IMR-90 (cell line): ENCODE measurements around the gene CERK.

Experiments
- BHLHE40 ChIP-seq: fragments of 150-350 bp; IDR thresholded peaks from 2 replicates; pipeline ENCODE4 v1.6.1; 2016; ENCODE audit warnings: mild to moderate bottlenecking, low read depth, low read length
- CEBPB ChIP-seq: IDR thresholded peaks from 2 replicates; pipeline ENCODE4 v1.6.1; 2012; ENCODE audit warnings: low read depth, low read length, improper control_type of control experiment
- CHD1 ChIP-seq: IDR thresholded peaks from 2 replicates; pipeline ENCODE4 v1.6.1; 2012; ENCODE audit warnings: low read depth, low read length, improper control_type of control experiment
- FOS ChIP-seq: fragments of 150-350 bp; IDR thresholded peaks from 2 replicates; pipeline ENCODE4 v1.6.1; 2016; ENCODE audit warnings: low read depth, low read length
- MAZ ChIP-seq: IDR thresholded peaks from 2 replicates; pipeline ENCODE4 v1.6.1; 2012; ENCODE audit warnings: low read depth, mild to moderate bottlenecking, low read length, improper control_type of control experiment, moderate library complexity, borderline replicate concordance
- MXI1 ChIP-seq: IDR thresholded peaks from 2 replicates; pipeline ENCODE4 v1.6.1; 2012; ENCODE audit warnings: low read depth, mild to moderate bottlenecking, low read length, moderate library complexity, borderline replicate concordance
- NFE2L2 ChIP-seq: fragments of 150-350 bp; IDR thresholded peaks from 2 replicates; pipeline ENCODE4 v1.6.1; 2016; ENCODE audit warnings: low read depth, mild to moderate bottlenecking, low read length
- POLR2A ChIP-seq: IDR thresholded peaks from 2 replicates; pipeline ENCODE4 v1.6.1; 2012; ENCODE audit warnings: mild to moderate bottlenecking, low read depth, low read length
- RAD21 ChIP-seq: IDR thresholded peaks from 2 replicates; pipeline ENCODE4 v1.6.1; 2012; ENCODE audit warnings: low read length, improper control_type of control experiment
- RCOR1 ChIP-seq: IDR thresholded peaks from 2 replicates; pipeline ENCODE4 v1.6.1; 2012; ENCODE audit warnings: mild to moderate bottlenecking, low read length, improper control_type of control experiment; ENCODE audit not compliant: insufficient replicate concordance
- SMC3 ChIP-seq: fragments of 150-350 bp; IDR thresholded peaks from 2 replicates; pipeline ENCODE4 v1.6.1; 2016; ENCODE audit warnings: low read depth, mild to moderate bottlenecking, antibody characterized with exemption, low read length, moderate library complexity
- TF ChIP-seq, protein P1 (sequence below): conservative IDR thresholded peaks from 2 replicates; pipeline ENCODE4 v1.5.1; 2012; ENCODE audit warnings: mild to moderate bottlenecking, low read depth, low read length, improper control_type of control experiment
- TF ChIP-seq, protein P2 (sequence below): fragments of 150-350 bp; IDR thresholded peaks from 2 replicates; pipeline ENCODE4 v1.6.1; 2017; ENCODE audit warnings: mild to moderate bottlenecking, antibody characterized with exemption, low read length, low read depth

DNA sequence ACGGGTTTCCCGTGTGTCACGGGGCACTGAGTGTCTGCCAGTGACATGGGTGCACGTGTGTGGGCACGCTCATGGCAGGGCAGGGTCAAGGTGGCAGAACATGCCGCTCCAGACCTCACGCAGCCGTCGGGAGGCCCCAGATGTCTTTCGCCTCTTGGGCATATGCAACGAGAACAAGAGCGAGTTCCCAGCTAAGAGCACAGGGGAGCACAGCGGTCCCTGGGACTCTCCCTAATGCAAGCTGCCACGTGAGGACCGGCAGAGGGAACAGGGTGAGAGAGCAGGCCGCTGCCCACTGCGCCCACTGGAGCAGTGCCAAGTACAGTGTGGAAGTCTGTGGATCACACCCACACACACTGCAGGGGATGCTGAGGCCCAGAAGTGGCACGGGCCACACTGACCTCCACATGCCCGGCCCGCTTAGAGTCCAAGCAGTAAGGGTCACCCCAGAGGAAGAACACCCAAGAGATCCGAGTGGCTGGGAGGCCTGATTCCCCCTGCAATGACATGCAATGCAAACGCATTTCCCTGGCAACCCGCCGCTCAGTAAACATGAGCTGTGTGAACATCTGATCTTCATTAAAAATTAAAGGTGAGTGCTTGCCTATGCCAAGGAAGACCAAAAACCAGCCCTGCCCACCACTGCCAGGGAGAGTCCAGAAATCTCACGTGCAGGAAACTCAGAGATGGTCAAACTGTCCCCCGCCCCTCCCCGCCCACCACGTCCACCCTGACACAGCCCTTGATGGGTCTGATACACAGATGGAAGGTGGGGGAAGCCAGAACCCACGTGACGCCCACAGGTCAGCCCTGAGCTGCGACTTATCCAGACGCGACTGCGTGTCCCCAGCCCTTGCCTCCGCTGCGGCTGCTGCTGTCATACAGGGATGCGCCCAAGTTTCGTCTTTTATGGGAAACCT is 11.7 kb downstream of the CERK start:
- TF ChIP-seq, protein P1, sequence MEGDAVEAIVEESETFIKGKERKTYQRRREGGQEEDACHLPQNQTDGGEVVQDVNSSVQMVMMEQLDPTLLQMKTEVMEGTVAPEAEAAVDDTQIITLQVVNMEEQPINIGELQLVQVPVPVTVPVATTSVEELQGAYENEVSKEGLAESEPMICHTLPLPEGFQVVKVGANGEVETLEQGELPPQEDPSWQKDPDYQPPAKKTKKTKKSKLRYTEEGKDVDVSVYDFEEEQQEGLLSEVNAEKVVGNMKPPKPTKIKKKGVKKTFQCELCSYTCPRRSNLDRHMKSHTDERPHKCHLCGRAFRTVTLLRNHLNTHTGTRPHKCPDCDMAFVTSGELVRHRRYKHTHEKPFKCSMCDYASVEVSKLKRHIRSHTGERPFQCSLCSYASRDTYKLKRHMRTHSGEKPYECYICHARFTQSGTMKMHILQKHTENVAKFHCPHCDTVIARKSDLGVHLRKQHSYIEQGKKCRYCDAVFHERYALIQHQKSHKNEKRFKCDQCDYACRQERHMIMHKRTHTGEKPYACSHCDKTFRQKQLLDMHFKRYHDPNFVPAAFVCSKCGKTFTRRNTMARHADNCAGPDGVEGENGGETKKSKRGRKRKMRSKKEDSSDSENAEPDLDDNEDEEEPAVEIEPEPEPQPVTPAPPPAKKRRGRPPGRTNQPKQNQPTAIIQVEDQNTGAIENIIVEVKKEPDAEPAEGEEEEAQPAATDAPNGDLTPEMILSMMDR: no peak
- TF ChIP-seq CEBPB: no peak
- no peak for TF ChIP-seq RAD21
- TF ChIP-seq NFE2L2: no peak
- TF ChIP-seq, protein P2, sequence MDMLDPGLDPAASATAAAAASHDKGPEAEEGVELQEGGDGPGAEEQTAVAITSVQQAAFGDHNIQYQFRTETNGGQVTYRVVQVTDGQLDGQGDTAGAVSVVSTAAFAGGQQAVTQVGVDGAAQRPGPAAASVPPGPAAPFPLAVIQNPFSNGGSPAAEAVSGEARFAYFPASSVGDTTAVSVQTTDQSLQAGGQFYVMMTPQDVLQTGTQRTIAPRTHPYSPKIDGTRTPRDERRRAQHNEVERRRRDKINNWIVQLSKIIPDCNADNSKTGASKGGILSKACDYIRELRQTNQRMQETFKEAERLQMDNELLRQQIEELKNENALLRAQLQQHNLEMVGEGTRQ: no peak
- no peak for TF ChIP-seq POLR2A
- no peak for TF ChIP-seq MXI1
- TF ChIP-seq SMC3: no peak
- TF ChIP-seq RCOR1: no peak
- no peak for TF ChIP-seq CHD1
- no peak for TF ChIP-seq FOS
- TF ChIP-seq BHLHE40: no peak
- TF ChIP-seq MAZ: no peak
